ENCODE measurements around the gene CAV1.

CAV1 gene

GRCh38 chr7:116560021-116560970 lies 35.5 kb downstream of the CAV1 start:
- no peak for DNase-seq

- DNase-seq: no peak
These were observed 37.1 kb downstream of the CAV1 start for GRCh38 chr7:116561697-116562483.

DNA sequence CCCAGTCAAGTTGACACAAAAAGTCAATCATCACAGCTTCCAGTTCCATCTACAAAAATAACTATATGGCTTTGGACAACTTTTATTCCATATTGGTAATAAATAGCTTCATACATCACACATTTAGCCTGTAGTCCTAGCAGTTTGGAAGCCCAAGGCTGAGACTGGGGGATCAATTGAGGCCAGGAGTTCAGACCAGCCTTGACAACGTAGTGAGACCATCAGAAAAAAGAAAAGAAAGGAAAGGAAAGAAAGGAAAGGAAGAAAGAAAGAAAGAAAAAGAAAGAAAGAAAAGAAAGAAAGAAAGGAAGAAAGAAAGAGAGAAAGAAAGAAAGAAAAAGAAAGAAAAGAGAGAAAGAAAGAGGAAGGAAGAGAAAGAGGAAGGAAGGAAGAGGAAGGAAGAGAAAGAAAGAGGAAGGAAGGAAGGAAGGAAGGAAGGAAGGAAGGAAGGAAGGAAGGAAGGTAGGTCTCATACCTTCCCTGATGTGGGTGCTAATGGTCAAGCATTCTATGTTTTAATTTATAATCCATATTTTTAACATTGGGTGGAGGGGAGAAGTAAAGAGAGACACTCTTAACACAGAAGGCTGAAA lies 37.8 kb downstream of the CAV1 start:
- no peak for DNase-seq

- DNase-seq: no peak
These were observed 41.1 kb downstream of the CAV1 start for GRCh38 chr7:116565981-116566380.

DNA sequence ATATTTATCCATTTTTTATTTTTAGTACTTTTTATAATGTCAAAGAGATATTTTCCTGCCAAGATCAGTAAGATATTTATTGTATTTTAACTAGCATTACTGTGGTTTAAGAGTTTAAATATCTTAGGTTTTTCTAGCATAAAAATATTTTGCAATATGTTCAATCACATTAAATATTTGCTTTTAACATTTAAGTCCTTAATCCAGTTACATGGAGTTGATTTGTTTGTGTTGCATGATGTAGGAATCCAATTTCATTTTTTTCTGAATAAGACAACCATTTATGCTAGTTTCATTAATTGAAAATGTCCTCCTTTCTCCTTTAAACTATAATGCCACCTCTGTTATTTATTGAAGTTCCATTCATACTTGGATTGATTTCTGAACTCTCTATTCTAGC lies 41.8 kb downstream of the CAV1 start:
- no peak for DNase-seq

- DNase-seq: no peak
These were observed 44.9 kb downstream of the CAV1 start for GRCh38 chr7:116569737-116570136.

GRCh38 chr7:116570306-116570705 lies 45.5 kb downstream of the CAV1 start:
- DNase-seq: no peak

DNA sequence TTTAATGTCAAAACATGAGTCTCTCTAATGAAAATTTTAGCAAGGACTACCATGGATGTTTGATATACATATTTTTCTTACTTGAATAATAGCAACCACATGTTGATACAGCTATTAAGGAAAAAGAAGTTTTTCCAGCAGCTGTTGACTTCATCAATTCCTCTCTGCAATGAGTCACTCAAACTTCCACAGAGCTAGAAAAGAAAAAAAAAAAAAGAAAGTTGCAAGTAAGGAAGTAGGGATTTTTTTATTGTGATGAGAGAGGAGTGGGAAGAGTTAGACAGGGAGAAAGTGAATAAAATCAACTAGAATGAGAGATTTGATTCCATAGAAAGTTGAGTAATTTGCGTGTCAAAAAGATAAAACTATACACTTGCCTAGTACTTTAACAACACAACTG lies 46.2 kb downstream of the CAV1 start:
- no peak for DNase-seq

DNA sequence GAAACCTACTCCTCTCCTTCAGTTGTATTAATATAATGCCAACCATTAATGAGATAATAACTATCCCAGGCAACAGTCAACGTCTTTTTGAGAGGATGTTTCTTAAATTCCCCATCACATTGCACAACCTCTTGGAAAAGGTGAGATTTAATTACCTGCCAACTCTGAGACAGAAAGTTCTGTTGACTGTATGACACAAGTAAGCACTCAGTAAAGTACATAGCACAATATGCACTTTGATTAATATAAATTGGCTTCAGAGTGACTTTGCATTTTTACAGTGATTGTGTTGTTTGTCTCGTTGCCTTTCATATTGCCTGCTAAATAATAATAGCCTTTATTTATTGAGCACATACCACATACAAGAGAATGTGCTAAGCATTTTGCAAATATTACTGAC lies 46.7 kb downstream of the CAV1 start:
- no peak for DNase-seq

GRCh38 chr7:116572036-116572435 lies 47.2 kb downstream of the CAV1 start:
- DNase-seq: no peak

GRCh38 chr7:116573541-116573940 lies 48.7 kb downstream of the CAV1 start:
- DNase-seq: no peak

GRCh38 chr7:116574025-116574822 lies 49.4 kb downstream of the CAV1 start:
- no peak for DNase-seq

- DNase-seq: no peak
These were observed 51.0 kb downstream of the CAV1 start for GRCh38 chr7:116575853-116576252.

- DNase-seq: no peak
These were observed 51.8 kb downstream of the CAV1 start for GRCh38 chr7:116576350-116577319.

GRCh38 chr7:116577320-116577871 lies 52.6 kb downstream of the CAV1 start:
- no peak for DNase-seq

- no peak for DNase-seq
These were observed 53.7 kb downstream of the CAV1 start for GRCh38 chr7:116578526-116578925.

DNA sequence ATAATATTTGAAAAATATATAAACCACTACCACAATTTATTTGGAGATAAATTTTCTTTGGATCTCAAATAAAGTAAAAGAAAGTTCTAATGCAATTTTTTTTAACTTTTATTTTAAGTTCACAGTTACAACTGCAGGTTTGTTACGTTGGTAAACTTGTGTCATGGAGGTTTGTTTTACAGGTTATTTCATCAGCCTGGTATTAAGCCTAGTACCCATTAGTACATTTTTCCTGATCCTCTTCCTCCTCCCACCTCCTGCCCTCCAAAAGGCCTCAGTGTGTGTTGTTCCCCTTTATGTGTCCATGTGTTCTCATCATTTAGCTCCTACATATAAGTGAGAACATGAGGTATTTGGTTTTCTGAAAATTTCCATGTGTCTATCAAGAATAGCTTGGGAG lies 54.5 kb downstream of the CAV1 start:
- DNase-seq: no peak

GRCh38 chr7:116579835-116580234 lies 55.0 kb downstream of the CAV1 start:
- no peak for DNase-seq

GRCh38 chr7:116582164-116582732 lies 57.4 kb downstream of the CAV1 start:
- no peak for DNase-seq

DNA sequence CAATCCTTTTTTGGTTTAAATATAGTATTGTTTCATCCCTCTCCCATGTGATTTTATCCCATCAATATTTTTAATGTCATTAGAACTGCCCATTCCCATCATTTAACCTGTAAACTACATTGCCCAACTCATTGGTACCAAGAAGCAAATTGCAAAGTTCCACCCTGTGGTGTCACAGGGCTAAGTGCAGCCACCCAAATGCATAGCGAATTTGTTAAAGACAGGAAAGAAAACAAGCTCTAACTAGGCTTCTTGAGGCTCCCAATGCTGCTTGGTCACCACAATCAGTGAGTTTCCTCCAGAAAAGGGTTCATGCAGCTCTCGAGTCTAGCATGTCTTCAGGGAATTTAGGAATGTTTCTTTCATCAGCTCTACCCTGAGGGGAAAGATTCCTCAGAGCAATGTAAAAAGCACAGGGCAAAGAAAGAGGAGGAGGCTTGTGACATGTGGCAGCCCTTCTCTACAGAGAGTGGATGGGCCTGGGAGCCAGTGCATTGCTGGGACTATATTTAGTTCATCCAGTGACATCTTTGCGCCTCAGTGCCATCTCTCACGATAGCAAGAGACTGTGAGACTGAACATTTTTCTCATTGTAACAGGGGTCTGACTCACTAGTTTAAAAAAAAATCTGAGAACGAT lies 58.1 kb downstream of the CAV1 start:
- no peak for DNase-seq

All from activated CD4-positive, alpha-beta T cell treated with anti-CD3 and anti-CD28 coated beads for 1 hour (primary cell).